CD4-positive, alpha-beta T cell treated with Interleukin-6 at 100 ng/mL for 8 hours (primary cell): ENCODE measurements around the gene CEP97.
A peak's percentile ranks its signal among the peaks of the same experiment; 100 is the strongest.
"Not testable (repeated sequence)": the region's sequence is repeated elsewhere in the genome, so short reads cannot be mapped to it uniquely, and the experiment has no call there.

Experiments
- DNase-seq: peaks from one replicate; pipeline ENCODE4 v3.0.0-alpha.2; 2020; ENCODE audit warnings: mixed read lengths, low spot score

The CEP97 gene

DNA sequence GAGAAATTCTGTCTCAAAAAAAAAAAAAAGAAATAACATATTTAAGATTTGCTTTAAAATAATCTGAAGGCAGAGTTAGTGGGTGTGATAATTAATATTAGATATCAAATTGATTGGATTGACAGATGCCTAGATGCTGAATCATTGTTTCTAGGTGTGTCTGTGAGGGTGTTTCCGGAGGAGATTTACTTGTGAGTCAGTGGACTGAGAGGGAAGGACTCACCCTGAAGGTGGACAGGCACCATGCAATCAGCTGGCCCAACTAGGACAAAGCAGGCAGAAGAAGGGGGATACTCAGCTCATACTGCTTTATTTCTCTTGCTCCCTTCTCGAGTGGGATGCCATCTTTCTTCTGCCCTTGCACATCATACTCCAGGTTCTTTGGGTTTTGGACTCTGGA lies 21.2 kb upstream of the CEP97 start:
- no peak for DNase-seq

DNA sequence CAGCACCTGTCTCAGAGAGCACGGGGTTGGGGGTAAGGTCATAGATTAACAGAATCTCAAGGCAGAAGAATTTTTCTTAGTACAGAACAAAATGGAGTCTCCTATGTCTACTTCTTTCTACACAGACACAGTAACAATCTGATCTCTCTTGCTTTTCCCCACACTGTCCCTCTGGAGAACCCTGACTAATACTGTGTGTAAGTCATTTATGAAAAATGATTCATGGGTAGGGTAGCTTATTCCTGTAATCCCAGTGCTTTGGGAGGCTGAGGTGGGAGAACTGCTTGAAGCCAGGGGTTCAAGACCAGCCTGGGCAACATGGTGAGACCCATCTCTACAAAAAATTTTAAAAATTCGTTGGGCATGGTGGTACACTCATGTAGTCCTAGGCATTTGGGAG lies 19.8 kb upstream of the CEP97 start:
- DNase-seq: not testable (repeated sequence)

DNA sequence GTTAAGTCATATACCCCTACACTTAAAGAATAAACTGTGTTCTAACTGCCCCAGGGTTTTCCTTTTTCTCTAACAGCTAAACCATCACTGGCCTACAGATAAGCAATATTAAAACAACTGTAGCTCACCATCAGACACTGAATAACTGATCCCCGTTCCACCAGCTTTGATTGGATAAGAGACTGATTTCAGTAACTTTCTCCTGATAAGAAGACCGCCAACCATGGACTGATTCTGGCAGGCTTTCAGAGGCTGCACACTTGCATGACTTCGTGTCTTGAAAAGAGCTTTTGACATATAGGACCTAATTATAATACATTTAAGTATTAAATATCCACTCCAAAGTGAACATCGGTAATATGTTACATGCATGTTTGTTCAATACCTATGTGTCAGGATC lies 15.3 kb upstream of the CEP97 start:
- no peak for DNase-seq

DNA sequence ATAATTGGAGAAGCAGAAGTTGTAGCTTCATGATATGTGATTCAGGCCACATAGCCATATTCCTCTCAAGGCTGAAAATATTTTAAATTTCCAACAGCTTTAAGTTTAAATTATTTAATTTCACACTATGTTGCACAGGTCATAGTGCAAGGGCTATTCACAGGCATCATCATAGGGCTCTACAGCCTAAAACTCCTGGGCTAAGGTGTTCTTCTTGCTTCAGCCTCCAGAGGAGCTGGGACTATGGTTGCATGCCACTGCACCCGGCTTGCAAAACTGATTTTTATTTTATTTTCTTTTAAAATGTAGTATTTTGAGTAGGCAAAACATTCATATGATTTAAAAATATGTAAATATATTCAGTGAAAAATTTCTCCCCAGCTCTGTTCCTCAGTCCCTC lies 6.0 kb upstream of the CEP97 start:
- no peak for DNase-seq

DNA sequence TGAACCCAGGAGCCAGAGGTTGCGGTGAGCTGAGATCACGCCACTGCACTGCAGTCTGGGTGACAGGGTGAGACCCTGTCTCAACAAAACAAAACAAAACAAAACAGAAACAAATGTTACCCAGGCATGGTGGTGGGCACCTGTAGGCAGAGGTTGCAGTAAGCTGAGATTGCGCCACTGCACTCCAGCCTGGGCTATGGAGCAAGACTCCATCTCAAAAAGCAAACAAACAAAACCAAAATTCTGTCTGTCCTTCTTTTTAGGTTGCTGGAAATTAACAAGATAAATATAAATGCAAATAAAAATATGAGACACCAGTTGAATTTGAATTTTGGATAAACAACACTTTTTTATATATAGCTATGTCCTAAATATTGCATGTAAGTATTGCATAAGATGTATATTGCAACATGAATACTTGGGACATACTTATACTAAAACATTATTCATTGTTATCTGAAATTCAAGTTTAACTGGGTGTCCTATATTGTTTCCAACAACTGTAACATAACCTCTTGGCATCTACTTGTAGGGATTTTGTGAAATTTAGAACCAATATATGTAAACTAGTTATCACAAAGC lies 4.7 kb upstream of the CEP97 start:
- no peak for DNase-seq

DNA sequence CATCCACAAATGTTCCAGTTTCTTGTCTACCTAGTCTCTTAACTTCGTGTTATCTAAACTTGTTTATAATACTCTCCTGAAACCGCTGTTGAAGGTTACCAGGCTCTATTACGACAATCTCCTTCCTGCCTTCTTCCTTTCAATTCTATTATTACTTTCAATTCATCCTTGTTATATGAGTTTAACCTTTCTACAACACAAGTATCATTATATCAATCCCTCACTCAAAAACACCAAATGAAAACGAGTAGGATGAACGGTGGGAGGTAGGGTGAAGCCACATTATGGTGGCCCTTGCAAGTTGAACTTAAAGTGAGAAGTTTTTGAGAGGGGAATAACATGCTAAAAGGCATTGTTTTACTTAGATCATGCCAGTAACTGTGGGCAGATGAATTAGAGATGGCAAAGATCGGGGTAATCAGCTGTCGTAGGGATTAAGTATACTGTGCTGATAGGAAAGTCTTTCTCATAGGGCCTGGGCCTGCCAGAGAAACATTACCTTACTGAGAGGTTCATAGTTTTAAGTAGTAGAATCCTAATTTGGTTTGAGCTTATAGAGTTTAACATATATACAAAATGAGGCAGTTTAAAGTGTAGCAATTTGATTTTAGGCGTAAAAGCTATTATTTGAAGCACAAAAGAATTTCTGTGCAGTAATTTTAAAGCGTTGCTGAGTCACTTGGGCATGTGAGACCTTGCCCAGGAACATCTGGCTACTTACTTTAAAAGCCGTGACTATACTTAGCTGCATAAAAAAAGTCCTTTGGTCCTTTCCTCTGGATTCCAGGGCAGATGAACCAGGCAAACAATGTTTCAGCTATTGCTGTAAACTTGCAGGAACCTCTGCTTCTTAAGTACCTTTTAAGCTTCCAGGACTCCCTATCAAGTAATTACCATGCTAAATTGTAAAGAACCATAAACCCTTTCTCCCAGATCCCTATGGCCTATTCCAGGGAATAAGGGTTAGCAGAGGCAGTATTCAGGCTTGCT lies 3.3 kb upstream of the CEP97 start:
- no peak for DNase-seq

DNA sequence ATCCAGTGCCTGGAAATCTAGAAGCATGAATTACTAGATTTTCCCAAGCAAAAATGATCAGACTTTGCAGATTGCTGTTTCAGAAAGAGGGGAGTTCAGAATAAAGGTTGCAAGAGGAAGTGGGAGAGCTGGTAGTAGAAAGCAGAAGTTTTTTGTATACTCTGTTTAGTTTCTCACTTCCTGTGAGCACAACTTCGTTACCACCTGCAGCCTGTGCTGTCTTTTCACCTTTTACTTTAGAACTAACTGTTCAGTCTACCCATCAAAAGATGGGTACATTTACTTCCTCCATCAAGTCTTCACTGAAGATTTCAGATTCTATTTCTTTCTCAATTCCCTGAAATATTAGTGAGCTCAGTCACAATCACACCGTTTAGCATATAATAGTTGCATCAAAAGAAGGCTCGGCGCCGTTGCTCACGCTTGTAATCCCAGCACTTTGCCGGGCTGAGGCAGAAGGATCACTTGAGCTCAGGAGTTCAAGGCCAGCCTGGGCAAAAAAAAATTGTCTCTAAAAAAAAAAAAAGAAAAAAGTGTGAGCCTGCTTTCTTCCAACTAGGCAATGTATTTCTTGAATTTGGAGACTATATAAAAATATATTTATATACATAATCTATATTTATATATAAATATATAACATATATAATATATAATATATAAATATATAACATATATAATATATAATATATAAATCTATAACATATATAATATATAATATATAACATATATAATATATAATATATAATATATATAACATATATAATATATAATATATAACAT lies 1.8 kb upstream of the CEP97 start:
- peak; percentile 48 for DNase-seq

DNA sequence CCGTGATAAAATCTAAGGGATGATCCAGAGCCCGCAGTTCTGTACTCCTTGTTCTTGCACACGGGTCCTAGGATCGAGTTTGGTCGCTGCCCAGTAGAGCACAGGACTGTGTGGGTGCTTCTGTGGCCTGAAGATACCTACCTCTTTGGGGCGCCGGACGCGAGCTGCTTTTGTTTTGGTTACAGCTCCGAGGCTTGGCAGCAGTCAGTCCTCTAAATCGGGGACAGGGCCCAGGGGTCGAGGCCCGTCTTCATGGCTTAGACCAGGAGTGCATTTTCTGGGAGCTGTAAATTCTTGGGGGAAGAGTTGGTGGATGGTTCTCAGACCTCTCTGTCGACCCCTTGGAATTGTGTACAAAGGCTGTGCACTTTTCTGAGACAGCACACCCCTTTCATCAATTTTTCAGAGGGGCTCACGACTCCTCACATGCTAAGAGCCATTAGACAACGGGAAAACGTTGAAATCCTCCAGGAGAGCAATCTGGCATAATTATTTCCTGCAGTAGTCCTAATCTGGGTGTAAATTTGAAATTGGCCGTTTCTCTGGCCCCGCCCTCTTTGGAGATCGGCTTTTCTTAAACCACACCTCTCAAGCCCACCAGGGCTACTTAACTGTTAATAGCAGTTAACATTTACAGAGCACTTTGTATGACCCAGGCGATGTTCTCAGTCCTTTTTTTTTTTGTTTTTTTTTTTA lies 928 bp downstream of the CEP97 start:
- peak; percentile 18 for DNase-seq

DNA sequence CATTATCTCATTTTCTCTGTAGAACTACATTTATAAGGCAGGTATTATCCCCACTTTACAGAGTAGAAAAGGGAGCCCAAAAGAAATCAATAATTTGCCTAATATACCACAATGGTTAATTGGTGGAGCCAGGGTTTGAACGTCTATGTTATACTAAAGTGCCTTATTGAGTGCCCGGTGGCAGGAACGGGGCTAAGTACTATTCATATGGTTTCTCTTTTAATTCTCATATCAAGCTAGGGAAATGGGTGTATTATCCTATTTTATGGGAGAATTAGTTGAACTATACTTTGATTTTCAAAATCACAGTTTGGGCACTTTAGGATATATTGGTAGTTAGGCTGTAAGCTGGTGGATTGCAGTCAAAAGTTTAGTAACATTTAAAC lies 1.5 kb downstream of the CEP97 start:
- DNase-seq: no peak

DNA sequence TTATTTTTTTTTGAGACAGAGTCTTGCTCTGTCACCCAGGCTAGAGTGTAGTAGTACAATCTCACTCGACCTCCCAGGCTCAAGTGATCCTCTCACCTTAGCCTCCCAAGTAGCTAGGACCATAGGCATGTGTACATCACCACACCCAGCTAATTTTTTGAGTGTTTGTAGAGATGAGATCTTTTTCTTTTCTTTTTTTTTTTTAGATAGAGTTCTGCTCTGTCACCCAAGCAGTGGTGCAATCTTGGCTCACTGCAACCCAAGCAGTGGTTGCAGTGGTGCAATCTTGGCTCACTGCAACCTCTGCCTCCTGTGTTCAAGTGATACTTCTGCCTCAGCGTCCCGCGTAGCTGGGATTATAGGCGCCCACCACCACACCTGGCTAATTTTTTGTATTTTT lies 5.2 kb downstream of the CEP97 start:
- no peak for DNase-seq

DNA sequence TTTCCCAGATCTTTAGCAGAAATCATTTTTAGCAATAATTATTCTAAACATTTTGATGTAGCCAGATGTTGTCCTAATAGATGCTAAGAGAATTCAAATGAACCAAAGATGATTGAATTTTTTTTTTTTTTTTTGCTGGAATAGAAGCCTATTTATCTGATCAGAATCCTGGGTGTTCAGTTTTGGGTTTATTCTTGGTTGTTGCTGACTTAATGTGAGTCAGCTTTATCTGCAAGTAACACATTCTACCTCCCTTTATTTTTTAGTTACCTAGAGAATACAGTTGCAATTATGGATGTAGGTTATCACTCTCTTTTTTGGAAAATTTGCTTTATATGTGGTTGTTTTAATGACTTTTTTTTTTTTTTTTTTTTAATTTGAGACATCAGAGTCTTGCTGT lies 6.4 kb downstream of the CEP97 start:
- no peak for DNase-seq

DNA sequence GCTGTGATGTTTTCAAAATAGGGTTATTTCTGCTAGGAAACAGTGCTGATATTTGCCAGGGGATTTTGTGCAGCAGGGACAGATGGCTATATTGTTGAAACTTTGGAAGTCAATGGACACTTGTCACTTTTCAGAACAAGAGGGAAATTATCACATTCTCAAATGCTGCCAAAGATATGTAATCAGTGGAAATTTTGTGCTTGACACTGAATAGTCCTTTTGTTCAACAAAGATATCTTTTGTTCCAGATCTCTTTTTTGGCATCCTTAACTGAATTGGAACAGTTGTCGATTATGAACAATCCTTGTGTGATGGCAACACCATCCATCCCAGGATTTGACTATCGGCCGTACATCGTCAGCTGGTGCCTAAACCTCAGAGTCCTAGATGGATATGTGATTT lies 7.8 kb downstream of the CEP97 start:
- no peak for DNase-seq

DNA sequence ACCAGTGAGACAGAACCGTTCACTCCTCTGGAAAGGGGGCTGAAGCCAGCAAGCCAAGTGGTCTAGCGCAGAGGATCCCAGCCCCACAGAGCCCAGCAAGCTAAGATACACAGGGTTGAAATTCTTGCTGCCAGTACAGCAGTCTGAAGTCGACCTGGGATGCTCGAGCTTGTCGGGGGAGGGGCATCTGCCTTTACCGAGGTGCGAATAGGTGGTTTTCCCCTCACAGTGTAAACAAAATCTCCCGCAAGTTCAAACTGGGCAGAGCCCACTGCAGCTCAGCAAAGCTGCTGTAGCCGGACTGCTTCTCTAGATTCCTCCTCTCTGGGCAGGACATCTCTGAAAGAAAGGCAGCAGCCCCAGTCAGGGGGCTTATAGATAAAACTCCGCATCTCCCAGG lies 11.4 kb downstream of the CEP97 start:
- no peak for DNase-seq

DNA sequence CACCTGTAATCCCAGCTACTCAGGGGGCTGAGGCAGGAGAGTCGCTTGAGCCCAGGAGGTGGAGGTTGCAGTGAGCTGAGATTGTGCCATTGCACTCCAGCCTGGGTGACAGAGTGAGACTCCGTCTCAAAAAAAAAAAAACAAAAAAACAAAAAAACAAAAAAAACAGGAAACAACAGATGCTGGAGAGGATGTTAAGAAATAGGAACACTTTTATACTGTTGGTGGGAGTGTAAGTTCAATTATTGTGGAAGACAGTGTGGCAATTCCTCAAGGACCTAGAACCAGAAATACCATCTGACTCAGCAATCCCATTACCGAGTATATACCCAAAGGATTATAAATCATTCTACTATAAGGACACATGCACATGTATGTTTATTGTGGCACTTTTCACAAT lies 17.5 kb downstream of the CEP97 start:
- not testable (repeated sequence) for DNase-seq

DNA sequence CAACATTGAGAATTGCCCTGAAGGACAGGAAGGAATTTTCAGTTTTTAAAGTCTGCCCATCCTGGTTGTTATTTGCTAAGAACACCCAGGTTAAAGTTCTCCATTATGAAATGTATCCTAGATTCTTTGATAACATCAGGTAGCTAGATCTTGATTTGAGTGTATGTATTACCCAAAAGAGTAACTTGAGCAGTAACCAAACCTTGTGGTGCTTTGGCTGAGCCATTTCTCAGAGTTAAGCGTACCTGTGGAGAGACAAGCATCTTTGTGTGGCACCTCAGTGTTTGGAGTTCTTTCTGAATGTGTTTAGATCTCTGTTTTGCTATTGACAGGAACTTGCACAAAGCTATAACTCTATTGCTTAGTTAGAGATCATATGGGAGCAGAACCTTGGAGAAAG lies 20.4 kb downstream of the CEP97 start:
- no peak for DNase-seq

DNA sequence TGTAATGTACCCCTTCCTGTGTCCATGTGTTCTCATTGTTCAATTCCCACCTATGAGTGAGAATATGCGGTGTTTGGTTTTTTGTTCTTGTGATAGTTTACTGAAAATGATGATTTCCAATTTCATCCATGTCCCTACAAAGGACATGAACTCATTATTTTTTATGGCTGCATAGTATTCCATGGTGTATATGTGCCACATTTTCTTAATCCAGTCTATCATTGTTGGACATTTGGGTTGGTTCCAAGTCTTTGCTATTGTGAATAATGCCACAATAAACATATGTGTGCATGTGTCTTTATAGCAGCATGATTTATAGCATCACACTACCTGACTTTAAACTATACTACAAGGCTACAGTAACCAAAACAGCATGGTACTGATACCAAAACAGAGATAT lies 21.5 kb downstream of the CEP97 start:
- not testable (repeated sequence) for DNase-seq

DNA sequence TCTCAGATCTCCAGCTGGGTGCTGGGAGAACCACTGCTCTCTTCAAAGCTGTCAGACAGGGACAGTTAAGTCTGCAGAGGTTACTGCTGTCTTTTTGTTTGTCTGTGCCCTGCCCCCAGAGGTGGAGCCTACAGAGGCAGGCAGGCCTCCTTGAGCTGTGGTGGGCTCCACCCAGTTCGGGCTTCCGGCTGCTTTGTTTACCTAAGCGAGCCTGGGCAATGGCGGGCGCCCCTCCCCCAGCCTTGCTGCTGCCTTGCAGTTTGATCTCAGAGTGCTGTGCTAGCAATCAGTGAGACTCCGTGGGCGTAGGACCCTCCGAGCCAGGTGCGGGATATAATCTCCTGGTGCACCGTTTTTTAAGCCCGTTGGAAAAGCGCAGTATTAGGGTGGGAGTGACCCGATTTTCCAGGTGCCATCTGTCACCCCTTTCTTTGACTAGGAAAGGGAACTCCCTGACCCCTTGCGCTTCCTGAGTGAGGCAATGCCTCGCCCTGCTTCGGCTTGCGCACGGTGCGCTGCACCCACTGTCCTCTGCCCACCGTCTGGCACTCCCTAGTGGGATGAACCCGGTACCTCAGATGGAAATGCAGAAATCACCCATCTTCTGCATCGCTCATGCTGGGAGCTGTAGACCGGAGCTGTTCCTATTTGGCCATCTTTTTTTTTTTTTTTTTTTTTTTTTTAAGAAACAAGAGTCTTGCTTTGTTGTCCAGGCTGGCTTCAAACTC lies 29.1 kb downstream of the CEP97 start:
- not testable (repeated sequence) for DNase-seq

DNA sequence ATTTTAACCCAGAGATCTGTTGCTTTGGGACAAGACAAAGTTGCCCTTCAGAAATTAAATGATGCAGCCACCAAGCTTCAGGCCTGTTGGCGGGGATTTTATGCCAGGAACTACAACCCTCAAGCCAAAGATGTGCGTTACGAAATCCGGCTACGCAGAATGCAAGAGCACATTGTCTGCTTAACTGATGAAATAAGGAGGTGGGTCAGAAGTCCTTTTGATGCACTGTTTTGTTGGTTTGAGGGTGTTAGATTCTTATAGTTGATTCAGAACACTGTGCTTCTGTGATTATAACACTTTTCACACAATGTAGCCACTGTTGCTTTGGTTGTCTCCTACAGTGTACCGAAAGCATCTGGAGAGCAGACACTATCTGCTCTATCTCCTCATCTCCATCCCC lies 33.8 kb downstream of the CEP97 start:
- no peak for DNase-seq

DNA sequence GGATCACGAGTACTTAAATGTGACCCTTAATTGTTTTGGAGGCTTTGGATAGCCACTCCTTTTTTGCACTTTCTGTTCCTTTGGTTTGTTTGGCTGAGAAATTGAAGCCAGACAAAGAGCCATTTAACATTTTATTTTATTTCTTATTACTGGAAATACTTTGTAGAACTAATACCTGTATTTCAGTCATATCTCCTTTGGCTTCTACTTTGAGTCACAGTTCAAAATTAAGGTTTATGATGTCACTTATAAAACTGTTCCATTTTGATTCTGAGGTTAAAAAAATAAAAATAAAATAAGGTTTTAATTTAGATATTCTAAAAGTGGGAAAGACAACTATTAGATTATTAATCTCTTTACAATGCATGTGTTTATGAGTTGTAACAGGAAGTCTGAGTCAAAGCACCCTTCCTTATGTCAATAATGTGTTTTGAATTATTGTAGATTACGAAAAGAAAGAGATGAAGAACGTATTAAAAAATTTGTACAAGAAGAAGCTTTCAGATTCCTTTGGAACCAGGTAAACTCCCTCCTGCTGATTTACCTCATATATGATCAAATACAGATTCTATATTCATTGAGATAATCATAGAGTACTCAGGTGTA lies 37.7 kb downstream of the CEP97 start:
- DNase-seq: no peak

DNA sequence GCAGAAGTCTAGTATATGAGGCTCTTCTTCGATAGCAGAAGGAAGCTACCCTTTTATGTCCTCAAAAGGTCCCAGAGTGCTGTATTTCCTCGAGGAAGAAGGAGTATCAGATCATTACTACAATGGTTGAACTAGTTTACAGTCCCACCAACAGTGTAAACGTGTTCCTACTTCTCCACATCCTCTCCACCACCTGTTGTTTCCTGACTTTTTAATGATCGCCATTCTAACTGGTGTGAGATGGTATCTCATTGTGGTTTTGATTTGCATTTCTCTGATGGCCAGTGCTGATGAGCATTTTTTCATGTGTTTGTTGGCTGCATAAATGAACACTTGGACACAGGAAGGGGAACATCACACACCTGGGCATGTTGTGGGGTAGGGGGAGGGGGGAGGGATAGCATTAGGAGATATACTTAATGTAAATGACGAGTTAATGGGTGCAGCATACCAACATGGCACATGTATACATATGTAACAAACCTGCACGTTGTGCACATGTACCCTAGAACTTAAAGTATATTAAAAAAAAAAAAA lies 53.4 kb downstream of the CEP97 start:
- not testable (repeated sequence) for DNase-seq
